ENCODE measurements around the gene ARSG. TPM values are rescaled to one million over a fixed set of nuclear protein-coding genes. Genes with fewer than 3 reads are reported as not detected.

Gene ARSG
- total and polyA plus RNA-seq, 2 of the 13 experiments (the other 11 are each of a cell fraction or from before 2014, with no cell fraction given): 3.7 to 15.2 TPM

DNA sequence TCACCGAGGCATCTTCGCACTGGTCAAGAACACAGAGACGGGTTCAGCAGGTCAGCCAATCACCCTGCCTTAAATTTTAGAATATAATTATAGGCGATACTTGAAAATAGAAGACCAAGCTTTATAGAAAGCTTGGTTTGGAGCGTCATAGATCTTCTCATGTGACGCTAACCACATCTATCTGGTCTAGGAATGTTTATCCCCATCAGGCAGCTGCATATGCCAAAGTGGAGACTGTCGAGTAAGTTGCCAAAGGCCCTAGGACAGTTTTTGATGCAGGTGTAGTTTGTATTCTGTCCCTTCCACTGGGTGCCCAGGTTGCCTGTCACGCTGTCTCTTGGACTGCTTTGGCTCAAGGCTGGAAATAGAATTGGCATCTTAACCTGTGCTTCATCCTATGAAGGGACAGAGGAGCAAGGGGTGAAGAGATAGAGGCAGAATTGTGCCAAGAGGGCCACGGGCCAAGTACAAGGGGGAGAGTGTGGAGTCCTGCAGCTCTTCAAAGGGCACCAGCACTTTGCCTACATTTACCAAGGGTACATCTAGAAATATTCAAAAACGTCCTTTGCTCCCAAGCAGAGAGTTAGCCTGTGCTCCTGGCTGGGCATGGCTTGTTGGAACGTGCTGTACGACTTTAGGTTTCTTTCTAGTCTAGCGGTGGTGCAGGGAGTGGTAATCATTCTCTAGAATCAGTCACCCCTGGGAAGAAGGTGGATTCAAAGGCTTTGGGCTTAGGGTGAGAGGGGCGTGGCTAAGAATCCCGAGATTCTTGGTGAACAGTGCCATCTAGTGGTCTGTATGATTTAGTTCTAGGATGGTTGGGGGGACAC is 171.3 kb downstream of the ARSG start (continued):
- no peak for TF ChIP-seq SKIL (CRISPR knock-in tag; IDR thresholded peaks at IDR 0.05; ENCODE audit: borderline replicate concordance)
- peak; percentile 58; the same call in 1 of the 2 replicates for TF ChIP-seq IKZF5 (CRISPR knock-in tag; IDR thresholded peaks at IDR 0.05)
- TF ChIP-seq ZNF260 (CRISPR knock-in tag; IDR thresholded peaks at IDR 0.05; ENCODE audit: borderline replicate concordance, low read depth): no peak
- peak; percentile 55; the same call in 1 of the 3 replicates for TF ChIP-seq MXI1 (IDR thresholded peaks at IDR 0.05; ENCODE audit: borderline replicate concordance, low read depth, low read length)
- TF ChIP-seq, protein P1, sequence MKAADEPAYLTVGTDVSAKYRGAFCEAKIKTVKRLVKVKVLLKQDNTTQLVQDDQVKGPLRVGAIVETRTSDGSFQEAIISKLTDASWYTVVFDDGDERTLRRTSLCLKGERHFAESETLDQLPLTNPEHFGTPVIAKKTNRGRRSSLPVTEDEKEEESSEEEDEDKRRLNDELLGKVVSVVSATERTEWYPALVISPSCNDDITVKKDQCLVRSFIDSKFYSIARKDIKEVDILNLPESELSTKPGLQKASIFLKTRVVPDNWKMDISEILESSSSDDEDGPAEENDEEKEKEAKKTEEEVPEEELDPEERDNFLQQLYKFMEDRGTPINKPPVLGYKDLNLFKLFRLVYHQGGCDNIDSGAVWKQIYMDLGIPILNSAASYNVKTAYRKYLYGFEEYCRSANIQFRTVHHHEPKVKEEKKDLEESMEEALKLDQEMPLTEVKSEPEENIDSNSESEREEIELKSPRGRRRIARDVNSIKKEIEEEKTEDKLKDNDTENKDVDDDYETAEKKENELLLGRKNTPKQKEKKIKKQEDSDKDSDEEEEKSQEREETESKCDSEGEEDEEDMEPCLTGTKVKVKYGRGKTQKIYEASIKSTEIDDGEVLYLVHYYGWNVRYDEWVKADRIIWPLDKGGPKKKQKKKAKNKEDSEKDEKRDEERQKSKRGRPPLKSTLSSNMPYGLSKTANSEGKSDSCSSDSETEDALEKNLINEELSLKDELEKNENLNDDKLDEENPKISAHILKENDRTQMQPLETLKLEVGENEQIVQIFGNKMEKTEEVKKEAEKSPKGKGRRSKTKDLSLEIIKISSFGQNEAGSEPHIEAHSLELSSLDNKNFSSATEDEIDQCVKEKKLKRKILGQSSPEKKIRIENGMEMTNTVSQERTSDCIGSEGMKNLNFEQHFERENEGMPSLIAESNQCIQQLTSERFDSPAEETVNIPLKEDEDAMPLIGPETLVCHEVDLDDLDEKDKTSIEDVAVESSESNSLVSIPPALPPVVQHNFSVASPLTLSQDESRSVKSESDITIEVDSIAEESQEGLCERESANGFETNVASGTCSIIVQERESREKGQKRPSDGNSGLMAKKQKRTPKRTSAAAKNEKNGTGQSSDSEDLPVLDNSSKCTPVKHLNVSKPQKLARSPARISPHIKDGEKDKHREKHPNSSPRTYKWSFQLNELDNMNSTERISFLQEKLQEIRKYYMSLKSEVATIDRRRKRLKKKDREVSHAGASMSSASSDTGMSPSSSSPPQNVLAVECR (CRISPR knock-in tag; IDR thresholded peaks at IDR 0.05; ENCODE audit: borderline replicate concordance): peak; percentile 50; the same call in 1 of the 2 replicates
- TF ChIP-seq MATR3 (CRISPR knock-in tag; IDR thresholded peaks at IDR 0.05): no peak
- TF ChIP-seq, protein P2, sequence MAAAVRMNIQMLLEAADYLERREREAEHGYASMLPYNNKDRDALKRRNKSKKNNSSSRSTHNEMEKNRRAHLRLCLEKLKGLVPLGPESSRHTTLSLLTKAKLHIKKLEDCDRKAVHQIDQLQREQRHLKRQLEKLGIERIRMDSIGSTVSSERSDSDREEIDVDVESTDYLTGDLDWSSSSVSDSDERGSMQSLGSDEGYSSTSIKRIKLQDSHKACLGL (CRISPR knock-in tag; IDR thresholded peaks at IDR 0.05): no peak
- peak; percentile 53; the same call in 1 of the 2 replicates for TF ChIP-seq ZNF501 (CRISPR knock-in tag; IDR thresholded peaks at IDR 0.05)
- no peak for TF ChIP-seq ZNF30 (CRISPR knock-in tag; IDR thresholded peaks at IDR 0.05)
- no peak for TF ChIP-seq SMAD1 (CRISPR knock-in tag; IDR thresholded peaks at IDR 0.05; ENCODE audit: borderline replicate concordance, low read depth)
- TF ChIP-seq CBFB (CRISPR knock-in tag; IDR thresholded peaks at IDR 0.05): no peak
- TF ChIP-seq KLF9 (CRISPR knock-in tag; IDR thresholded peaks at IDR 0.05; ENCODE audit: low read depth): peak; percentile 95; the same call in 1 of the 2 replicates
- no peak for TF ChIP-seq PBX2 (CRISPR knock-in tag; IDR thresholded peaks at IDR 0.05)
- no peak for TF ChIP-seq NFRKB (IDR thresholded peaks at IDR 0.05)
- peak; percentile 15; the same call in 1 of the 2 replicates for TF ChIP-seq CBX5 (CRISPR knock-in tag; IDR thresholded peaks at IDR 0.05; ENCODE audit: borderline replicate concordance)
- TF ChIP-seq RFX3 (CRISPR knock-in tag; IDR thresholded peaks at IDR 0.05): no peak
- no peak for TF ChIP-seq GLI4 (CRISPR knock-in tag; IDR thresholded peaks at IDR 0.05; ENCODE audit: borderline replicate concordance)
- no peak for TF ChIP-seq ZNF432 (CRISPR knock-in tag; IDR thresholded peaks at IDR 0.05; ENCODE audit: borderline replicate concordance)
- peak; percentile 62 for TF ChIP-seq GATAD2A (CRISPR knock-in tag; IDR thresholded peaks at IDR 0.05)
- 0 out of 2 replicates have a peak, but pooled peaks have one; percentile 14 for TF ChIP-seq ZNF124 (CRISPR knock-in tag; IDR thresholded peaks at IDR 0.05)
